ENCODE data around the gene SH2B3. TPM values are rescaled to one million over a fixed set of nuclear protein-coding genes. Genes with fewer than 3 reads are reported as not detected.
"Not testable (repeated sequence)": the region's sequence is repeated elsewhere in the genome, so short reads cannot be mapped to it uniquely, and the experiment has no call there.

Gene SH2B3
- total RNA-seq, 1 experiment from 2014 or later: 20.5 TPM

DNA sequence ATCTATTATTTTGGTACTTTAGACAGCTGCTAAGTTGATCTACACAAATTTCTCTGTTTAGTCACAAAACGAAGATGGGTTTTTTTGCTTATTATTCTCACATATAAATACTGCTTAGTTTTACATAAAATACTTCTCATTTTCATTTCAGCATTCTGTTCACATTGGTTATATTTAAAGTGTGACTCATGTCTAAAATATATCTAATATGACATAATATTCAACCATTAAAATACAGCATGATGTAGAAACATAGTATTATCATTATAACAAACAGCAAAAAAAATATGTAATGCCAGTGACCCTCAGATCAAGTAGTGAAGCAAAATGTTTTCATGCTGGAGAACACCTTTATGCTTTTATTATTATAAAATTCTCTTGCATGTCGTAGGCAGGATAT, 63.7 kb downstream of the SH2B3 start:
- Histone ChIP-seq H3K4me3 (no peak overlapping the region), H3K27me3 (replicated peaks) (no peaks in the 10 kb centered on the region), H3K36me3 (peaks cover 46% of the 10 kb centered on the region), H3K9me3 (replicated peaks) (no peaks in the 10 kb centered on the region), H3K4me1 (replicated peaks) (peaks cover 12% of the 10 kb centered on the region), H3K27ac (no peak overlapping the region)
- DNase-seq (ENCODE audit: low read depth in 1 of 2, low spot score in 2 of 2): no peak

GRCh38 chr12:111471236-111471635, 65.5 kb downstream of the SH2B3 start:
- H3K27me3 ChIP-seq (replicated peaks): no peaks in the 10 kb centered on the region
- peaks cover 55% of the 10 kb centered on the region for H3K36me3 ChIP-seq
- no peak overlapping the region for H3K27ac ChIP-seq

DNA sequence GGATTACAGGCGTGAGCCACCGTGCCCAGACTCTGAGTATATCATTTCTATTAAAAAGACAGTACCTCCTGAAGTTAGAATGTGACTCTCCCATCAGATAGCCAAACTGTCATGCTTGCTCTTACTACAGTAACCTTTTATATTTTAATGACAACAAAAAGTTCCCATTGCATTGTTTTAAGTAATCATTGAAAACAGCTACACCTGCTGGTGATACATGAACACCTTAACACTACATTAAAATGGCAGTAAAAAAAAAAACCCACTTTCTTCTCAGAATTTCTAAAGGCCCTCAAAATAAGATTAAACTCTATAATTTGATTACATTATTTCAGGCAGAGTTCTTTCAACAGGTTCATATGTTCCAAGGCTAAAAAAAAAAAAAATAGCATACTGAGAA, 76.7 kb downstream of the SH2B3 start:
- Histone ChIP-seq H3K4me1 (replicated peaks) (no peaks in the 10 kb centered on the region), H3K27ac (no peak overlapping the region), H3K36me3 (peaks cover 59% of the 10 kb centered on the region), H3K4me3 (no peak overlapping the region), H3K27me3 (replicated peaks) (no peaks in the 10 kb centered on the region), H3K9me3 (replicated peaks) (no peaks in the 10 kb centered on the region)
- DNase-seq (ENCODE audit: low read depth in 1 of 2, low spot score in 2 of 2): no peak

More at GRCh38 chr12:111471236-111471635, 65.5 kb downstream of the SH2B3 start:
- H3K4me1 ChIP-seq (replicated peaks): peaks cover 12% of the 10 kb centered on the region
- H3K9me3 ChIP-seq (replicated peaks): no peaks in the 10 kb centered on the region
- no peak for DNase-seq (ENCODE audit: low read depth in 1 of 2, low spot score in 2 of 2)
- H3K4me3 ChIP-seq: no peak overlapping the region

DNA sequence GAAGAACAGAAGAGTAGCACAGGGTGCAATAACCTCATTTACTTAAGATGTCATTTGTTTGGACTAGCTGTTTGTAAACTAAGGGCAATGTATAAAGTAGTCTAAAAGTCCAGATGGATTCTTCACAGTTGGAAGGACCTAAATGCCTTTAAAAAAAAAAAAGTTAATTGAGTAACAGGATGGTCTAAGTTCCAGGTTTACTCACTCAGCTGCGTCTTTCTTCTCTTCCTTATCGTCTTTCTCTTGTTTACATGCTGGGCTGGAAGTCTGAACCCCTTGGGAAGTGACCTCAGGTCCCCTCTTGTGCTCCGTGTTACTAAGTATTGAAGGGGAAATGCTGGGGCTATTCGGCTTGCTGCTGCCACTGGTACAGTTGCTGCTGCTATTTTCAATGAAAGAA, 82.5 kb downstream of the SH2B3 start:
- Histone ChIP-seq H3K27ac (no peak overlapping the region), H3K4me3 (no peak overlapping the region), H3K4me1 (replicated peaks) (peaks cover 7% of the 10 kb centered on the region), H3K27me3 (replicated peaks) (no peaks in the 10 kb centered on the region), H3K36me3 (peaks cover 75% of the 10 kb centered on the region), H3K9me3 (replicated peaks) (no peaks in the 10 kb centered on the region)
- DNase-seq (ENCODE audit: low read depth in 1 of 2, low spot score in 2 of 2): no peak

- Histone ChIP-seq H3K4me1 (replicated peaks) (peaks cover 11% of the 10 kb centered on the region), H3K9me3 (replicated peaks) (no peaks in the 10 kb centered on the region), H3K27me3 (replicated peaks) (no peaks in the 10 kb centered on the region), H3K4me3 (no peak overlapping the region), H3K36me3 (peaks cover 80% of the 10 kb centered on the region), H3K27ac (no peak overlapping the region)
- DNase-seq (ENCODE audit: low read depth in 1 of 2, low spot score in 2 of 2): no peak
Measured at GRCh38 chr12:111488798-111489197, 83.1 kb downstream of the SH2B3 start.

DNA sequence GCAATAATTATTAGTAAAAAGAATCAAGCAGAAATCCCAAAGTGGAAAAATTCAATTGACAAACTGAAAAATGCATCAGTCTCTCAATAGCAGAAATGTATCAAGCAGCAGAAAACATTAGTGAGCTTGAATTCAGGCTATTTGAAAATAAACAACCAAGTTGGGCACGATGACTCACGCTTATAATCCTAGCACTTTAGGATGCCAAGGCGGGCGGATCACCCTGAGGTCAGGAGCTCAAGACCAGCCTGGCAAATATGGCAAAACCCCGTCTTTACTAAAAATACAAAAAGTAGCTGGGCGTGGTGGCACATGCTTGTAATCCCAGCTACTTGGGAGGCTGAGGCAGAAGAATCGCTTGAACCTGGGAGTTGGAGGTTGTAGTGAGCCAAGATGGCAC, 87.3 kb downstream of the SH2B3 start:
- H3K4me3 ChIP-seq: not testable (repeated sequence)
- peak; percentile 37 to 55 for DNase-seq (ENCODE audit: low read depth in 1 of 2, low spot score in 2 of 2)
- H3K36me3 ChIP-seq: peaks cover 71% of the 10 kb centered on the region

GRCh38 chr12:111494676-111495075, 89.0 kb downstream of the SH2B3 start:
- no peak overlapping the region for H3K4me3 ChIP-seq
- peaks cover 73% of the 10 kb centered on the region for H3K36me3 ChIP-seq
- no peaks in the 10 kb centered on the region for H3K27me3 ChIP-seq (replicated peaks)
- no peak for DNase-seq (ENCODE audit: low read depth in 1 of 2, low spot score in 2 of 2)
- no peaks in the 10 kb centered on the region for H3K9me3 ChIP-seq (replicated peaks)
- H3K27ac ChIP-seq: no peak overlapping the region
- peaks cover 11% of the 10 kb centered on the region for H3K4me1 ChIP-seq (replicated peaks)

More for the DNA sequence above, 87.3 kb downstream of the SH2B3 start:
- not testable (repeated sequence) for H3K27ac ChIP-seq; H3K9me3 ChIP-seq (replicated peaks); H3K27me3 ChIP-seq (replicated peaks)
- H3K4me1 ChIP-seq (replicated peaks): peaks cover 11% of the 10 kb centered on the region

Other genes starting within 250 kb of the SH2B3 start
- gene PHETA1, start 36.8 kb upstream of the SH2B3 start, total RNA-seq (2014; rRNA removed; shearing (Covaris generic)): 1.8 and 8.5 TPM in 2 replicates
- gene ATXN2, start 193.4 kb downstream of the SH2B3 start, total RNA-seq (2014; rRNA removed; shearing (Covaris generic)): 13.6 and 19.0 TPM in 2 replicates

Measured in SJSA1 (cell line).